K562 (cell line): ENCODE data around the gene TRIM62. TPM values are rescaled to one million over a fixed set of nuclear protein-coding genes. Genes with fewer than 3 reads are reported as not detected.
A peak's percentile ranks its signal among the peaks of the same experiment; 100 is the strongest.

Experiments used
- ATAC-seq: fragments of 200-7000 bp; cut with Tn5 transposase; 3 replicates; pipeline ENCODE4 v1.9.1; 2020; ENCODE audit warnings: moderate library complexity
- BruUV-seq: library from RNA; stranded (reverse); fragments of 400-500 nt; replicated peaks from 2 replicates; lab custom pipeline; 2021; lab: Mats Ljungman, UMichigan
- CTCF ChIA-PET: fragments of 300-600 bp; formaldehyde crosslinking; extraction: SDS; loops from one replicate; lab custom pipeline; 2021; ENCODE audit warnings: low intra/inter-chr PET ratio; lab: Yijun Ruan, JAX
- POLR2A ChIA-PET: fragments of 300-600, 350-650 bp; sonication (Branson Sonifier 250); formaldehyde crosslinking; extraction: SDS; loops from one replicate; lab custom pipeline; 2021; ENCODE audit warnings: antibody characterized with exemption, inconsistent platforms; lab: Yijun Ruan, JAX
- DNase-seq, 4 experiments: peaks; one replicate each; pipeline versions ENCODE4 v3.0.0 to v3.0.0-alpha.2; 2011 to 2018; ENCODE audit warnings: low spot score in 3 of 4, mixed read lengths in 3 of 4; ENCODE audit errors: extremely low read depth in 1 of 4
- FAIRE-seq: peaks from 2 replicates; lab custom pipeline; 2011; peaks lifted over from hg19 to GRCh38; lab: Jason Lieb, UNC
- H2AFZ ChIP-seq: 2 replicates; pipeline ENCODE4 v1.6.0; 2011; ENCODE audit warnings: low read depth, low read length, control low read depth, inconsistent platforms
- H3K27ac ChIP-seq: fragments of 200-600 bp; 3 replicates; pipeline ENCODE4 v1.8.0; 2011; ENCODE audit warnings: low read depth, mild to moderate bottlenecking, control low read depth, inconsistent platforms, low read length, moderate library complexity, mixed read lengths; ENCODE audit errors: extremely low read depth
- H3K27me3 ChIP-seq, 2 experiments: fragments of 300-600 bp in 1 of 2; 2 replicates in 1 of 2; 3 replicates in 1 of 2; pipeline versions ENCODE4 v1.6.0 to v1.8.0; 2011; ENCODE audit warnings: inconsistent platforms in 2 of 2, low read length in 2 of 2, mild to moderate bottlenecking in 1 of 2, mixed read lengths in 1 of 2, moderate library complexity in 1 of 2; ENCODE audit not compliant: control insufficient read depth in 2 of 2, insufficient read depth in 2 of 2
- H3K36me3 ChIP-seq: fragments of 300-600 bp; 3 replicates; pipeline ENCODE4 v1.8.0; 2011; ENCODE audit warnings: mild to moderate bottlenecking, low read length, inconsistent platforms; ENCODE audit not compliant: control insufficient read depth, insufficient read depth
- H3K4me1 ChIP-seq, 2 experiments: fragments of 200-600 bp in 1 of 2; replicated peaks in 1 of 2; 2 replicates in 1 of 2; 3 replicates in 1 of 2; pipeline versions ENCODE4 v1.5.1 to v1.8.0; 2011; ENCODE audit warnings: inconsistent platforms in 2 of 2, low read length in 2 of 2, mild to moderate bottlenecking in 1 of 2, mixed read lengths in 1 of 2, moderate library complexity in 1 of 2; ENCODE audit not compliant: control insufficient read depth in 2 of 2, insufficient read depth in 2 of 2
- H3K4me2 ChIP-seq: 2 replicates; pipeline ENCODE4 v1.6.1; 2011; ENCODE audit warnings: low read length, control low read depth, inconsistent platforms, mixed read lengths; ENCODE audit not compliant: insufficient read depth
- H3K4me3 ChIP-seq: fragments of 200-600 bp; sonication (generic), shearing (Covaris generic); 2 replicates; pipeline ENCODE4 v1.5.1; 2016; ENCODE audit warnings: control low read depth, inconsistent platforms
- H3K79me2 ChIP-seq: fragments of 200-600 bp; 3 replicates; pipeline ENCODE4 v1.8.0; 2011; ENCODE audit warnings: low read length, inconsistent platforms; ENCODE audit not compliant: control insufficient read depth, insufficient read depth
- H3K9ac ChIP-seq, 2 experiments: 2 replicates each; pipeline versions ENCODE4 v1.6.0 to v1.6.1; 2011; ENCODE audit warnings: low read depth in 2 of 2, low read length in 2 of 2, control low read depth in 1 of 2, inconsistent platforms in 1 of 2, mild to moderate bottlenecking in 1 of 2, mixed read lengths in 1 of 2; ENCODE audit not compliant: insufficient read depth in 1 of 2
- H3K9me1 ChIP-seq: one replicate; pipeline ENCODE4 v1.6.0; 2011; ENCODE audit warnings: inconsistent platforms, mild to moderate bottlenecking, low read length, moderate library complexity; ENCODE audit not compliant: control insufficient read depth, insufficient read depth
- H3K9me3 ChIP-seq: replicated peaks from 2 replicates; pipeline ENCODE4 v1.5.1; 2011; ENCODE audit warnings: low read depth, low read length, inconsistent platforms; ENCODE audit not compliant: control insufficient read depth, insufficient read depth
- H4K20me1 ChIP-seq: replicated peaks from 2 replicates; pipeline ENCODE4 v1.6.1; 2011; ENCODE audit warnings: low read length, inconsistent platforms, mixed read lengths; ENCODE audit not compliant: control insufficient read depth, insufficient read depth
- EGR1 ChIP-seq: fragments of 450-650 bp; conservative IDR thresholded peaks from 2 replicates; pipeline ENCODE4 v1.6.1; 2017; ENCODE audit warnings: mild to moderate bottlenecking
- GABPB2 ChIP-seq: fragments of 250-450 bp; sonication (Bioruptor Pico); conservative IDR thresholded peaks from 2 replicates; pipeline ENCODE4 v1.5.1; 2021; ENCODE audit warnings: mild to moderate bottlenecking
- PHF20 ChIP-seq: fragments of 450-650 bp; IDR thresholded peaks from 2 replicates; pipeline ENCODE4 v1.6.1; 2018; ENCODE audit not compliant: partially characterized antibody
- SMARCA4 ChIP-seq: fragments of 450-650 bp; IDR thresholded peaks from 2 replicates; pipeline ENCODE4 v1.6.1; 2016
- SMC3 ChIP-seq: conservative IDR thresholded peaks from 2 replicates; pipeline ENCODE4 v1.6.1; 2011; ENCODE audit warnings: low read depth, low read length, improper control_type of control experiment; ENCODE audit not compliant: insufficient read depth
- U2AF1 ChIP-seq: fragments of 200-400 bp; formaldehyde crosslinking; optimal IDR thresholded peaks from 2 replicates; pipeline ENCODE3; 2017; ENCODE audit warnings: mild to moderate bottlenecking, low read depth, low read length, moderate library complexity
- ZNF121 ChIP-seq: sonication (generic); formaldehyde crosslinking; conservative IDR thresholded peaks from 2 replicates; pipeline ENCODE4 v1.8.0; 2022; ENCODE audit warnings: missing genetic modification reagents
- WGBS: fragments of 100-300 bp; shearing (Covaris generic); methylation state at CpG from one replicate; pipeline ENCODE4 v1.1.6; 2016; ENCODE audit warnings: low coverage, mixed read lengths; ENCODE audit not compliant: insufficient coverage; ENCODE audit errors: missing lambda C conversion rate; 5-methylcytosine and 5-hydroxymethylcytosine counted together
- in situ Hi-C: fragments of 300-500 bp; cut with MboI; formaldehyde crosslinking; loops from 4 replicates; pipeline ENCODE4 v1.15.0; 2018; ENCODE audit warnings: inconsistent platforms, mixed read lengths
- intact Hi-C: fragments of 100-400 bp; cut with micrococcal nuclease; formaldehyde crosslinking; loops from 2 replicates; pipeline ENCODE4 v1.14.2; 2022
- polyA plus RNA-seq, 8 experiments: library from polyadenylated mRNA; depleted of rRNA in 4 of 8; stranded (reverse) in 5 of 8; unstranded in 3 of 8; fragments of >200 nt; fragmentation: Nextera tagmentation in 2 of 8; fragmentation: Illumina TruSeq in 1 of 8; extraction: Ambion mirVana in 2 of 8; extraction: Trizol in 1 of 8; gene quantifications; 2 replicates each; pipeline versions ENCODE4 v1.2.1 to v1.2.3, GENCODE V29; 2011 to 2014; ENCODE audit warnings: inconsistent platforms in 1 of 8, missing spikeins in 1 of 8
- total RNA-seq, 7 experiments: library from RNA; depleted of rRNA in 6 of 7; stranded (reverse); fragments of >200 nt in 6 of 7; fragmentation: Illumina TruSeq in 2 of 7; extraction: Trizol in 2 of 7; gene quantifications; 2 replicates each; pipeline versions ENCODE4 v1.2.1 to v1.2.3, GENCODE V29; 2011 to 2021; ENCODE audit warnings: low replicate concordance in 1 of 7

TRIM62 gene
- total and polyA plus RNA-seq, 9 of the 15 experiments (the other 6 are each of a cell fraction or from before 2014, with no cell fraction given), result 0.18 to 2.3 (median 0.52) TPM

- TF ChIP-seq ZNF121 (CRISPR knock-in tag) (peak; percentile 66), U2AF1 (no peak), GABPB2 (no peak)
- H3K9me3 ChIP-seq, result no peaks in the 10 kb centered on the region
- intact Hi-C loops (no loop called here), in situ Hi-C loops (no loop called here)
- ChIA-PET CTCF (no interaction called here), POLR2A (interaction anchor here (0.7 kb wide), 2 partner anchors 15 to 1315 kb away, joined by 3 to 4 read pairs; no protein-coding TSS in a partner anchor)
- H4K20me1 ChIP-seq, result no peaks in the 10 kb centered on the region
- no TSS peak for BruUV-seq
- H3K79me2 ChIP-seq, result no peaks in the 10 kb centered on the region
- H3K9ac ChIP-seq, result no peak overlapping the region
- no peaks in the 10 kb centered on the region; a peak in 1 of 5 replicates for H3K27me3 ChIP-seq
- 0% methylated on average over 2 of the region's 2 CpGs for WGBS
- no peaks in the 10 kb centered on the region for H3K4me1 ChIP-seq
- H3K27ac ChIP-seq, result no peak overlapping the region
- no peak for DNase-seq
- no peak for ATAC-seq
- H2AFZ ChIP-seq, result no peak overlapping the region
- H3K36me3 ChIP-seq, result no peaks in the 10 kb centered on the region
- no peaks in the 10 kb centered on the region for H3K9me1 ChIP-seq
- H3K4me3 ChIP-seq, result no peak overlapping the region
- H3K4me2 ChIP-seq, result no peak overlapping the region
- no peak for FAIRE-seq
Observed at GRCh38 chr1:33206340-33206739, 24.5 kb upstream of the TRIM62 start.

DNA sequence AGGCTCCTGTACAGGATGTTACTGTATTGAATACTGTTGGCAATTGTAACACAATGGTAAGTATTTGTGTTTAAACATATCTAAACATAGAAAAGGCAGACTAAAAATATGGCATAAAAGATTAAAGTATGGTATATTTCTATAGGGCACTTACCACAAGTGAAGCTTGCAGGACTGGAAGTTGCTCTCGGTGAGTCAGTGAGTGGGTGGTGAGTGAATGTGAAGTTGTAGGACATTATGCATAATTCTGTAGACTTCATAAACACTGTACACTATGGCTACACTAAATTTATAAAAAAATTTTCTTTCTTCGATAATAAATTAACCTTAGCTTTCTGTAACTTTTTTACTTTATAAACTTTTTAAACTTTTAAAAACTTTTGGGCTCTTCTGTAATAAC lies 13.7 kb upstream of the TRIM62 start:
- no peak overlapping the region for H2AFZ ChIP-seq
- H3K9me1 ChIP-seq, result no peaks in the 10 kb centered on the region
- H4K20me1 ChIP-seq, result no peaks in the 10 kb centered on the region
- in situ Hi-C loops, result no loop called here
- peaks cover 9 to 12% of the 10 kb centered on the region in 2 experiments; a peak in 4 of 5 replicates for H3K27me3 ChIP-seq
- H3K4me1 ChIP-seq, result no peaks in the 10 kb centered on the region
- DNase-seq (no peak), ATAC-seq (no peak), FAIRE-seq (no peak)
- no peaks in the 10 kb centered on the region for H3K36me3 ChIP-seq
- H3K4me3 ChIP-seq, result no peak overlapping the region
- no peaks in the 10 kb centered on the region for H3K9me3 ChIP-seq
- ChIA-PET CTCF (no interaction called here), POLR2A (interaction anchor here (0.6 to 1.2 kb wide), 2 partner anchors 15 to 714 kb away, joined by 3 to 4 read pairs; no protein-coding TSS in a partner anchor)
- no peak overlapping the region for H3K4me2 ChIP-seq
- intact Hi-C loops, result no loop called here
- no peak overlapping the region for H3K27ac ChIP-seq
- no peak overlapping the region for H3K9ac ChIP-seq
- no TSS peak for BruUV-seq
- H3K79me2 ChIP-seq, result no peaks in the 10 kb centered on the region
- 0% methylated on average over 2 of the region's 2 CpGs for WGBS
- TF ChIP-seq EGR1, result peak; percentile 31
- TF ChIP-seq PHF20, result no peak
- no peak for TF ChIP-seq SMC3
- TF ChIP-seq SMARCA4, result no peak
